Fibroblast of lung (primary cell): Measurements from ENCODE around the gene NEUROG2. TPM values are rescaled to one million over a fixed set of nuclear protein-coding genes. Genes with fewer than 3 reads are reported as not detected.
"Not testable (repeated sequence)": the region's sequence is repeated elsewhere in the genome, so short reads cannot be mapped to it uniquely, and the experiment has no call there.

Experiments
- DNase-seq, 2 donors: peaks; one replicate each; pipeline versions ENCODE4 v3.0.0 to v3.0.0-alpha.2; 2010; ENCODE audit warnings: low read depth in 2 of 2
- H2AFZ ChIP-seq: 2 replicates; pipeline ENCODE4 v1.5.1; 2012; ENCODE audit warnings: low read length, control low read depth, inconsistent platforms
- H3K27ac ChIP-seq: 2 replicates; pipeline ENCODE4 v1.5.1; 2011; ENCODE audit warnings: low read length, control low read depth; ENCODE audit not compliant: insufficient read depth
- H3K27me3 ChIP-seq: 2 replicates; pipeline ENCODE4 v1.5.1; 2011; ENCODE audit warnings: mild to moderate bottlenecking, low read length; ENCODE audit not compliant: control insufficient read depth, insufficient read depth
- H3K36me3 ChIP-seq: 2 replicates; pipeline ENCODE4 v1.5.1; 2011; ENCODE audit warnings: low read length; ENCODE audit not compliant: control insufficient read depth, insufficient read depth
- H3K4me1 ChIP-seq: 2 replicates; pipeline ENCODE4 v1.5.1; 2011; ENCODE audit warnings: low read length; ENCODE audit not compliant: control insufficient read depth, insufficient read depth; ENCODE audit errors: extremely low read depth
- H3K4me2 ChIP-seq: 2 replicates; pipeline ENCODE4 v1.5.1; 2011; ENCODE audit warnings: low read length, control low read depth; ENCODE audit not compliant: insufficient read depth; ENCODE audit errors: extremely low read depth
- H3K4me3 ChIP-seq, 4 experiments: fragments of 200-600 bp in 1 of 4; sonication (generic) in 1 of 4; replicated peaks in 1 of 4; 2 replicates each; pipeline ENCODE4 v1.5.1; 2011 to 2016; ENCODE audit warnings: low read length in 4 of 4, low read depth in 3 of 4, mild to moderate bottlenecking in 3 of 4, control low read depth in 2 of 4, inconsistent platforms in 1 of 4, mixed read lengths in 1 of 4; ENCODE audit not compliant: insufficient read depth in 1 of 4; ENCODE audit errors: control extremely low read depth in 1 of 4
- H3K79me2 ChIP-seq: 2 replicates; pipeline ENCODE4 v1.5.1; 2012; ENCODE audit warnings: mild to moderate bottlenecking, low read length, inconsistent platforms; ENCODE audit not compliant: control insufficient read depth, insufficient read depth
- H3K9ac ChIP-seq: 2 replicates; pipeline ENCODE4 v1.5.1; 2011; ENCODE audit warnings: mild to moderate bottlenecking, low read length, control low read depth; ENCODE audit not compliant: insufficient read depth
- H3K9me3 ChIP-seq: 2 replicates; pipeline ENCODE4 v1.5.1; 2012; ENCODE audit warnings: low read depth, low read length; ENCODE audit not compliant: control insufficient read depth, insufficient read depth
- H4K20me1 ChIP-seq: 2 replicates; pipeline ENCODE4 v1.5.1; 2011; ENCODE audit warnings: low read length; ENCODE audit not compliant: control insufficient read depth, insufficient read depth; ENCODE audit errors: extremely low read depth
- EZH2 ChIP-seq: IDR thresholded peaks from 2 replicates; pipeline ENCODE4 v1.5.1; 2012; ENCODE audit warnings: low read length, control low read depth, mild to moderate bottlenecking; ENCODE audit errors: missing control alignments
- polyA plus RNA-seq, 2 donors: library from polyadenylated mRNA; depleted of rRNA in 1 of 2; stranded (reverse) in 1 of 2; unstranded in 1 of 2; fragments of >200 nt; gene quantifications; 2 replicates each; pipeline ENCODE4 v1.2.1, GENCODE V29; 2011 to 2012; ENCODE audit warnings: missing spikeins in 1 of 2
- total RNA-seq: library from RNA; depleted of rRNA; stranded (reverse); fragments of >200 nt; gene quantifications from 2 replicates; pipeline ENCODE4 v1.2.1, GENCODE V29; 2014
- TF ChIP-seq, protein P1 (sequence below), 2 donors: IDR thresholded peaks in 1 of 2; conservative IDR thresholded peaks in 1 of 2; 1 replicate in 1 of 2; 2 replicates in 1 of 2; pipeline ENCODE4 v1.5.1; 2011 to 2012; ENCODE audit warnings: low read length in 2 of 2, control low read depth in 1 of 2, inconsistent platforms in 1 of 2, low read depth in 1 of 2, mild to moderate bottlenecking in 1 of 2

NEUROG2 gene
- total and polyA plus RNA-seq, 2 donors (not counting 1 experiment from before 2014, with no cell fraction given) = not detected

- TF ChIP-seq, protein P1, sequence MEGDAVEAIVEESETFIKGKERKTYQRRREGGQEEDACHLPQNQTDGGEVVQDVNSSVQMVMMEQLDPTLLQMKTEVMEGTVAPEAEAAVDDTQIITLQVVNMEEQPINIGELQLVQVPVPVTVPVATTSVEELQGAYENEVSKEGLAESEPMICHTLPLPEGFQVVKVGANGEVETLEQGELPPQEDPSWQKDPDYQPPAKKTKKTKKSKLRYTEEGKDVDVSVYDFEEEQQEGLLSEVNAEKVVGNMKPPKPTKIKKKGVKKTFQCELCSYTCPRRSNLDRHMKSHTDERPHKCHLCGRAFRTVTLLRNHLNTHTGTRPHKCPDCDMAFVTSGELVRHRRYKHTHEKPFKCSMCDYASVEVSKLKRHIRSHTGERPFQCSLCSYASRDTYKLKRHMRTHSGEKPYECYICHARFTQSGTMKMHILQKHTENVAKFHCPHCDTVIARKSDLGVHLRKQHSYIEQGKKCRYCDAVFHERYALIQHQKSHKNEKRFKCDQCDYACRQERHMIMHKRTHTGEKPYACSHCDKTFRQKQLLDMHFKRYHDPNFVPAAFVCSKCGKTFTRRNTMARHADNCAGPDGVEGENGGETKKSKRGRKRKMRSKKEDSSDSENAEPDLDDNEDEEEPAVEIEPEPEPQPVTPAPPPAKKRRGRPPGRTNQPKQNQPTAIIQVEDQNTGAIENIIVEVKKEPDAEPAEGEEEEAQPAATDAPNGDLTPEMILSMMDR (conservative IDR thresholded peaks at IDR 0.05 in 1 of 2, IDR thresholded peaks at IDR 0.05 in 1 of 2; ENCODE audit: low read depth in 1 of 2, low read length in 2 of 2) = no peak
- TF ChIP-seq EZH2 = no peak
- Histone ChIP-seq H3K27ac (no peak overlapping the region), H2AFZ (no peak overlapping the region)
Measured at GRCh38 chr4:112557676-112558411, 41.9 kb upstream of the NEUROG2 start.

GRCh38 chr4:112554271-112554670, 38.3 kb upstream of the NEUROG2 start:
- not testable (repeated sequence) for DNase-seq, H3K4me1 ChIP-seq, H3K27me3 ChIP-seq, H3K4me2 ChIP-seq, H3K9ac ChIP-seq, H3K4me3 ChIP-seq, H3K9me3 ChIP-seq, H3K36me3 ChIP-seq, H3K27ac ChIP-seq, H4K20me1 ChIP-seq, H3K79me2 ChIP-seq, H2AFZ ChIP-seq

More at GRCh38 chr4:112557676-112558411, 41.9 kb upstream of the NEUROG2 start:
- Histone ChIP-seq H3K4me3 (no peak overlapping the region), H3K79me2 (no peaks in the 10 kb centered on the region), H4K20me1 (no peaks in the 10 kb centered on the region), H3K9me3 (no peaks in the 10 kb centered on the region), H3K27me3 (no peaks in the 10 kb centered on the region), H3K4me1 (peaks cover 1% of the 10 kb centered on the region), H3K36me3 (no peaks in the 10 kb centered on the region), H3K4me2 (no peak overlapping the region), H3K9ac (no peak overlapping the region)
- DNase-seq = peak in 1 of 2 donors; percentile 6

GRCh38 chr4:112552668-112553067, 36.7 kb upstream of the NEUROG2 start:
- Histone ChIP-seq H3K79me2 (no peaks in the 10 kb centered on the region), H3K9me3 (no peaks in the 10 kb centered on the region), H3K27ac (no peak overlapping the region), H2AFZ (no peak overlapping the region), H4K20me1 (no peaks in the 10 kb centered on the region), H3K4me1 (peaks cover 2% of the 10 kb centered on the region), H3K4me3 (no peak overlapping the region), H3K4me2 (no peak overlapping the region), H3K27me3 (no peaks in the 10 kb centered on the region), H3K9ac (no peak overlapping the region), H3K36me3 (no peaks in the 10 kb centered on the region)
- no peak for TF ChIP-seq EZH2
- TF ChIP-seq, protein P1 (conservative IDR thresholded peaks at IDR 0.05 in 1 of 2, IDR thresholded peaks at IDR 0.05 in 1 of 2; ENCODE audit: low read depth in 1 of 2, low read length in 2 of 2) = no peak
- DNase-seq = peak; percentile 61 to 79
